Dermis blood vessel endothelial cell (primary cell): ENCODE data around the gene FAM89A. TPM values are rescaled to one million over a fixed set of nuclear protein-coding genes. Genes with fewer than 3 reads are reported as not detected.
"Not testable (repeated sequence)": the region's sequence is repeated elsewhere in the genome, so short reads cannot be mapped to it uniquely, and the experiment has no call there.

ENCODE experiments used
- DNase-seq: peaks from one replicate; pipeline ENCODE4 v3.0.0; 2010
- total RNA-seq: library from RNA; depleted of rRNA; stranded (reverse); fragments of >200 nt; gene quantifications from 2 replicates; pipeline ENCODE4 v1.2.3, GENCODE V29; 2014

The FAM89A gene
- total RNA-seq, 1 donor from 2014 or later, result 44.2 TPM

- no peak for DNase-seq
These were observed 10.2 kb downstream of the FAM89A start for GRCh38 chr1:231029841-231030240.

GRCh38 chr1:231029247-231029646 lies 10.8 kb downstream of the FAM89A start:
- DNase-seq, result not testable (repeated sequence)

- peak; percentile 85 for DNase-seq
These were observed 11.4 kb downstream of the FAM89A start for GRCh38 chr1:231028682-231029081.

- no peak for DNase-seq
These were observed 12.1 kb downstream of the FAM89A start for GRCh38 chr1:231027971-231028370.

- no peak for DNase-seq
These were observed 12.7 kb downstream of the FAM89A start for GRCh38 chr1:231027136-231027925.

- DNase-seq, result no peak
These were observed 13.5 kb downstream of the FAM89A start for GRCh38 chr1:231026576-231026975.

- DNase-seq, result no peak
These were observed 16.9 kb downstream of the FAM89A start for GRCh38 chr1:231023150-231023549.

GRCh38 chr1:231022543-231022942 lies 17.5 kb downstream of the FAM89A start:
- DNase-seq, result not testable (repeated sequence)

GRCh38 chr1:231021540-231022031 lies 18.5 kb downstream of the FAM89A start:
- DNase-seq, result peak; percentile 45

GRCh38 chr1:231020816-231021215 lies 19.2 kb downstream of the FAM89A start:
- peak; percentile 10 for DNase-seq

- peak; percentile 70 for DNase-seq
These were observed 19.9 kb downstream of the FAM89A start for GRCh38 chr1:231020139-231020601.

- DNase-seq, result no peak
These were observed 20.3 kb downstream of the FAM89A start for GRCh38 chr1:231019711-231020110.

GRCh38 chr1:231016966-231017365 lies 23.1 kb downstream of the FAM89A start:
- no peak for DNase-seq

- no peak for DNase-seq
These were observed 23.8 kb downstream of the FAM89A start for GRCh38 chr1:231016234-231016633.

GRCh38 chr1:231013391-231014015 lies 26.6 kb downstream of the FAM89A start:
- no peak for DNase-seq

GRCh38 chr1:231011963-231012362 lies 28.1 kb downstream of the FAM89A start:
- no peak for DNase-seq

- no peak for DNase-seq
These were observed 28.7 kb downstream of the FAM89A start for GRCh38 chr1:231011360-231011759.

GRCh38 chr1:231007535-231007934 lies 32.5 kb downstream of the FAM89A start:
- DNase-seq, result not testable (repeated sequence)

GRCh38 chr1:231001892-231002291 lies 38.2 kb downstream of the FAM89A start:
- no peak for DNase-seq

GRCh38 chr1:231000639-231001038 lies 39.4 kb downstream of the FAM89A start:
- DNase-seq, result no peak

- DNase-seq, result no peak
These were observed 39.9 kb downstream of the FAM89A start for GRCh38 chr1:231000201-231000600.

GRCh38 chr1:230994860-230995259 lies 45.2 kb downstream of the FAM89A start:
- DNase-seq, result no peak

- no peak for DNase-seq
These were observed 47.8 kb downstream of the FAM89A start for GRCh38 chr1:230992100-230992774.
